WI38 (cell line): ENCODE data around the gene HCFC1.

Source experiments
- H3K4me3 ChIP-seq: 2 replicates; pipeline ENCODE4 v1.5.1; 2011; ENCODE audit warnings: low read depth, mild to moderate bottlenecking, control low read depth, low read length
- CTCF ChIP-seq: IDR thresholded peaks from 2 replicates; pipeline ENCODE4 v1.5.1; 2012; ENCODE audit warnings: low read depth, mild to moderate bottlenecking, control low read depth, low read length

HCFC1 gene

GRCh38 chrX:153970357-153971123 is 1.1 kb downstream of the HCFC1 start:
- no peak for TF ChIP-seq CTCF
- peak overlapping the region; percentile 95 for H3K4me3 ChIP-seq

GRCh38 chrX:153969904-153970356 is 1.7 kb downstream of the HCFC1 start:
- TF ChIP-seq CTCF: no peak

GRCh38 chrX:153969125-153969903 is 2.3 kb downstream of the HCFC1 start:
- TF ChIP-seq CTCF: no peak
- H3K4me3 ChIP-seq: peak overlapping the region; percentile 95

More at GRCh38 chrX:153969904-153970356, 1.7 kb downstream of the HCFC1 start:
- H3K4me3 ChIP-seq: peak overlapping the region; percentile 95

- no peak for TF ChIP-seq CTCF
- peak overlapping the region; percentile 95 for H3K4me3 ChIP-seq
Observed at GRCh38 chrX:153968754-153969124, 2.9 kb downstream of the HCFC1 start.

- H3K4me3 ChIP-seq: peak overlapping the region; percentile 95
- no peak for TF ChIP-seq CTCF
Observed at GRCh38 chrX:153968255-153968654, 3.4 kb downstream of the HCFC1 start.

- no peak overlapping the region; the same call in 1 of the 2 replicates for H3K4me3 ChIP-seq
- no peak for TF ChIP-seq CTCF
Observed at GRCh38 chrX:153967536-153968224, 3.9 kb downstream of the HCFC1 start.
